ENCODE measurements around the gene DCXR.

Gene DCXR

DNA sequence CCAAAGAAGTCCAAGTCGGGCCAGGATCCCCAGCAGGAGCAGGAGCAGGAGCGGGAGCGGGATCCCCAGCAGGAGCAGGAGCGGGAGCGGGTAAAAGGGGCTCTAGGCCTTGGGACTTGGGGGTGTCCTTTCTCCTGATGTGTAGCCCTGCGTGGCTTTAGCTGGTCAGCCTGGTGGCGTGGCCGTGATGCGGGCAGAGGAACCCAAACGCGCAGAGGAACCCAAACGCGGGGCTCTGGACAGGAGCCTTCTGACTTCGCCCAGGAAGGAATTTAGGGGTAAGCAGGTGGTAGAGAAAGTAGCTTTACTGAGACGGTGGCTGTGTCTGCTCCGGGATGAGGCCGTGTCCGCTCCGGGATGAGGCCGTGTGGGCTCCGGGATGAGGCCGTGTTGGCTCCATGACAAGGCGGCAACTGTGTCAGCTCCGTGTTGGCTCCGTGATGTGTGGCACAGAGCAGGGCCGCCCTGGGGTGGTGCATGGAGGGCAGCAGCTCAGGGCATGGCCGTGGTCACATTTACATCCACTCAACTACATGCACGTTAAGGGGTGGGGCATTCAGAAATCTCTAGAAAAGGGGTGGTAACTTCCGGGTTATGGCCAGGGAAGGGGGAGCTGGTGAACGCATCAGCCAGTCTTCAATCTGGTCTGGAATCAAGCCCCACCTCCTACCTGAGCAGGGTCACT, 40.6 kb downstream of the DCXR start:
- no peak overlapping the region for H3K4me3 Mint-ChIP-seq
- no peaks in the 10 kb centered on the region for H3K4me1 Mint-ChIP-seq
- no peaks in the 10 kb centered on the region for H3K36me3 Mint-ChIP-seq
- H3K9me3 Mint-ChIP-seq = no peaks in the 10 kb centered on the region
- H3K27me3 Mint-ChIP-seq = no peaks in the 10 kb centered on the region
- H3K27ac Mint-ChIP-seq = no peak overlapping the region

DNA sequence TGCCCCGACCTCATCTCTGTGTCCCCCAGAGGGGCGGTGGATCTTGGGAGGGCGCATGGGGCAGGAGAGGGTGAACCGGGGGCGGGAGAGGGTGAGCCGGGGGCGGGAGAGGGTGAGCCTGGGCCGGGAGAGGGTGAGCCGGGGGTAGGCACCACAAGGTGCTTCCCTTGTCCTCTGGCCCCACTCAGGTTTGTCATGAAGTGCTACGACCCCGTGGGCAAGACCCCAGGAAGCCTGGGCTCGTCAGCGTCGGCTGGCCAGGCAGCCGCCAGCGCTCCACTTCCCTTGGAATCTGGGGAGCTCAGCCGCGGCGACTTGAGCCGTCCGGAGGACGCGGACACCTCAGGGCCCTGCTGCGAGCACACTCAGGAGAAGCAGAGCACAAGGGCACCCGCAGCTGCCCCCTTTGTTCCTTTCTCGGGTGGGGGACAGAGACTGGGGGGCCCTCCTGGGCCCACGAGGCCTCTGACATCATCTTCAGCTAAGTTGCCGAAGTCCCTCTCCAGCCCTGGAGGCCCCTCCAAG, 41.2 kb downstream of the DCXR start:
- no peak overlapping the region for H3K27ac Mint-ChIP-seq
- no peaks in the 10 kb centered on the region for H3K27me3 Mint-ChIP-seq
- H3K4me3 Mint-ChIP-seq = no peak overlapping the region
- H3K36me3 Mint-ChIP-seq = no peaks in the 10 kb centered on the region
- H3K4me1 Mint-ChIP-seq = no peaks in the 10 kb centered on the region
- H3K9me3 Mint-ChIP-seq = no peaks in the 10 kb centered on the region

- no peak overlapping the region for H3K27ac Mint-ChIP-seq
- peaks cover 2% of the 10 kb centered on the region for H3K4me1 Mint-ChIP-seq
- H3K27me3 Mint-ChIP-seq = no peaks in the 10 kb centered on the region
- H3K36me3 Mint-ChIP-seq = no peaks in the 10 kb centered on the region
- no peak overlapping the region for H3K4me3 Mint-ChIP-seq
- H3K9me3 Mint-ChIP-seq = no peaks in the 10 kb centered on the region
Observed at GRCh38 chr17:81995463-81996231, 41.9 kb downstream of the DCXR start.

- Mint-ChIP-seq H3K4me1 (peaks cover 5% of the 10 kb centered on the region), H3K27ac (no peak overlapping the region), H3K27me3 (no peaks in the 10 kb centered on the region), H3K4me3 (no peak overlapping the region), H3K36me3 (no peaks in the 10 kb centered on the region), H3K9me3 (no peaks in the 10 kb centered on the region)
Observed at GRCh38 chr17:81994593-81995462, 42.7 kb downstream of the DCXR start.

GRCh38 chr17:81993729-81994592, 43.5 kb downstream of the DCXR start:
- no peaks in the 10 kb centered on the region for H3K36me3 Mint-ChIP-seq
- H3K4me3 Mint-ChIP-seq = no peak overlapping the region
- no peaks in the 10 kb centered on the region for H3K27me3 Mint-ChIP-seq
- peaks cover 5% of the 10 kb centered on the region for H3K4me1 Mint-ChIP-seq
- H3K9me3 Mint-ChIP-seq = no peaks in the 10 kb centered on the region
- H3K27ac Mint-ChIP-seq = no peak overlapping the region

DNA sequence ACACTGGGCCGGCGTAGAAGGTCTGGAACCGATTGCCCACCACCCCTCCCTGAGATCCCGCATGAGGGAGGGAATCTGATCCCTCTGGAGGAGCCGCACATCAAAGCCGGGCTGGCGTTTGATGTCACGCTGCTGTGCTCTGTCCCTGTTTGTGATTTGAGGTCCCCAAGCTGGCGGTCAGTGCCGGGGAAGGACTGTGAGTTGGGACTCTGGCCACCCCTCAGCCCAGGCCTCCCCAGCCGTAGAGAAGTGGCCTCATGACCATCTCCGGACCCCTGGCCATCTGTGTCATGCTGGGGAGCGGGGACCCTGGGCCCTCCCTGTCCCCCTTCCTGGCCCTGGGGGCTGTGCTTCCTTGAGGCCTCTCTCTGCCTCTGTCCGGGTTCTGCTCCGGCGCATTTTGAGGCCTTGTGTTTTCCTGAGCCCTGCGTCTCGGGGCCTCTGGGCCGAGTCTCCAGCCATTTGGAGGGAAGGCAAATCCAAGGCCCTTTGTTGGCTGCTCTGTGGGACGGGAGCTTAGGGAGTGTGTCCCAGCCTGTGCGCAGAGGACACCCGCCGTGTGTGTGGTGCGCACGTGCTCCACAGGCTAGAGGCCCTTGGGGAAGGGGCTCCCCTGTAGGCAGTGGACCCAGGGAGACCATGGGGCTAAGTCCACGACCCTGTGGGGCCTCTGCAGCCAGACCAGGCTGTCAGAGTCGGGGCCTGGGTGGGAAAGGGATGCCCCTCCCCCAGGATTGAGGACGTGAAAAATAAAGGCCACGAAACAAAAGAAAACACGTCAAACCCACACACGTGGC, 45.0 kb downstream of the DCXR start:
- H3K4me1 Mint-ChIP-seq = peaks cover 5% of the 10 kb centered on the region
- H3K4me3 Mint-ChIP-seq = no peak overlapping the region
- H3K9me3 Mint-ChIP-seq = no peaks in the 10 kb centered on the region
- no peak overlapping the region for H3K27ac Mint-ChIP-seq
- no peaks in the 10 kb centered on the region for H3K36me3 Mint-ChIP-seq
- no peaks in the 10 kb centered on the region for H3K27me3 Mint-ChIP-seq

DNA sequence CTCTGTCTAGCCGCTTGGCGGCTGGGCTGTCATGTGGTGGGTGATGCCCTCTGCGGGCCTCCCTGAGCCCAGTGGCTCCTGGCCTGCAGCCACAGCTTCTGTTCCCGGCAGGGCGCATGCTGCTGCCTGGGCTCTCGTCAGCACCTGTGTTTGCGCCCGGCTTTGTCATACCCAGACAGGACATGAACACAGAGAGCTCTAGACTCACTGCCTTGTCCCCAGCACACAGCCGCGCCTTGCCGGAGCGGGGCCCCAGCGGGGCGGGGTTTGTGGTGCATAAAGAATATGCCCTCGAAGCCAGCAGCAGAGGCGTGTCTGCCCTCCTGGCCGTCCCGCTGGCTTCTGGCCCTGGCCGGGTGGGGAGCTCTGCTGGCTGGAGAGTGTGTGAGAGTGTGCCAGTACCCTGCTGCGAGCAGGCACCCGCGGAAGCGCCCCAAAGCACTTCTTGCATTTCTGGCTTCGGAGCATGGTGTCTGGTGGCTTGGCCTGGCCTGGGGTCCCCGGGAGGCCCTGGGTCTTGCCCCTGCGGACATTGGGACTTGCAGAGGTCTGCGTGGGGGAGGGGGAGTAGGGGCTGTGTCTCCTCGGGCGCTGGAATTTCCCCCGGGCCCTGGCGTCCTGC, 45.7 kb downstream of the DCXR start:
- no peaks in the 10 kb centered on the region for H3K36me3 Mint-ChIP-seq
- no peaks in the 10 kb centered on the region for H3K27me3 Mint-ChIP-seq
- H3K9me3 Mint-ChIP-seq = no peaks in the 10 kb centered on the region
- H3K4me1 Mint-ChIP-seq = peaks cover 5% of the 10 kb centered on the region
- H3K4me3 Mint-ChIP-seq = no peak overlapping the region
- peak overlapping the region; percentile 65 for H3K27ac Mint-ChIP-seq

DNA sequence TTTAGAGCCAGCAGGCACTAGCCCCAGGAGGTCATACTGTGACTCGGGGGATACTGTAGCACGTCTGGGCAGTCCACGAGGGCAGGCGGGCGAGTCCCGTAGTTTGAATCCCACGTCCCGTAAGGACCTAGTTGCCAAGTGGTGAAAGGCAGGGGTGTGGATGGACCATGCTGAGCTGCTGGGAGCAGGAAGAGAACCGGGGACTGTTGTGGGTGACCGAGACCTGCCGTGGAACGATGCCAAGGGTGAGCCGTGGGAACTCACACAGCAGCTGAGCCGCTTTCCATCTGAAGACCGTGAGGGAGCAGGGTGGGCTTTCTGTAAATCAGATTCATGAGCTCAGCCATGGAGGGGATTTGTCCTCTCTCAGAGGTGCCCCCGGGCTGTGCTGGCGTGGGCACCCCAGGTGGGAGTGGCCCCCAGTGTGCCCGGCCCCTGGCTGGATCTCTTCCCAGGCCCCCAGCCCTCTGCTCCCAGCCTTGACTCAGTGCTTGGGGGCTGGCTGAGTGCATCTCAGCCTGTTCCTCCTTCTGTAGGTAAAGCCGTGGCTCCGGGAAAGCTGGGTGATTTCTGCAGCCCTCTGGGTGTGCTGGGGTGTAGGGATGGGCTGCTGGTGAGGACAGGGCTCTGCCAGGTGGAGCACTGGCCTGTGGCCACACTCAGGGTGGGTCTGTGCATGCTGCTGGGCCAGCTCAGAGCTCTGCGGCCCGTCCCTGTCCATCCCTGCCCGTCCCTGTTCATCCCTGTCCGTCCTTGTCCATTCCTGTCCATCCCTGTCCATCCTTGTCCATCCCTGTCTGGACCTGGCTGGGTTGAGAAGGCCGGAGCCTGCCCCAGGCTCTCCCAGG, 46.4 kb downstream of the DCXR start:
- H3K27me3 Mint-ChIP-seq = no peaks in the 10 kb centered on the region
- H3K4me1 Mint-ChIP-seq = peaks cover 5% of the 10 kb centered on the region
- no peaks in the 10 kb centered on the region for H3K9me3 Mint-ChIP-seq
- H3K27ac Mint-ChIP-seq = peak overlapping the region; percentile 65
- H3K36me3 Mint-ChIP-seq = no peaks in the 10 kb centered on the region
- no peak overlapping the region for H3K4me3 Mint-ChIP-seq

GRCh38 chr17:81987161-81987770, 50.2 kb downstream of the DCXR start:
- no peaks in the 10 kb centered on the region for H3K27me3 Mint-ChIP-seq
- H3K4me1 Mint-ChIP-seq = peaks cover 11% of the 10 kb centered on the region
- H3K9me3 Mint-ChIP-seq = no peaks in the 10 kb centered on the region
- H3K4me3 Mint-ChIP-seq = no peak overlapping the region
- peaks cover 6% of the 10 kb centered on the region for H3K36me3 Mint-ChIP-seq
- peak overlapping the region; percentile 41 for H3K27ac Mint-ChIP-seq

- H3K9me3 Mint-ChIP-seq = no peaks in the 10 kb centered on the region
- H3K36me3 Mint-ChIP-seq = peaks cover 6% of the 10 kb centered on the region
- peaks cover 12% of the 10 kb centered on the region for H3K4me1 Mint-ChIP-seq
- H3K4me3 Mint-ChIP-seq = no peak overlapping the region
- no peaks in the 10 kb centered on the region for H3K27me3 Mint-ChIP-seq
- H3K27ac Mint-ChIP-seq = peak overlapping the region; percentile 41
Observed at GRCh38 chr17:81986606-81987005, 50.9 kb downstream of the DCXR start.

All from activated naive CD4-positive, alpha-beta T cell treated with anti-CD3 and anti-CD28 coated beads, Interleukin-2, amount 50 U/mL, for 24 hours (primary cell).